Measurements from ENCODE around the gene FAM181B. TPM values are rescaled to one million over a fixed set of nuclear protein-coding genes. Genes with fewer than 3 reads are reported as not detected.

Gene FAM181B
- 5.3 and 5.5 TPM in 2 replicates for total RNA-seq
- long read RNA-seq, partial matches to known transcripts, result 0 of 1 reads
- long read RNA-seq, other reads (novel, unspliced or antisense), result 0 of 1 reads

- peak; percentile 16 for TF ChIP-seq CTCF (conservative IDR thresholded peaks at IDR 0.05)
- peaks cover 61% of the 10 kb centered on the region for H3K27me3 Mint-ChIP-seq (ENCODE audit: low read depth)
- peak within 1 kb of the TSS; percentile 89 for H3K4me3 Mint-ChIP-seq
- DNase-seq (ENCODE audit: low read depth, low spot score), result peak; percentile 70
- peaks cover 36% of the 10 kb centered on the region for H3K4me1 Mint-ChIP-seq
- H3K36me3 Mint-ChIP-seq (ENCODE audit: low read depth), result no peaks in the 10 kb centered on the region
- H3K27ac Mint-ChIP-seq (ENCODE audit: unreplicated experiment), result peak within 1 kb of the TSS; percentile 76
- no peaks in the 10 kb centered on the region for H3K9me3 Mint-ChIP-seq
Measured at GRCh38 chr11:82733444-82734119, at the start of gene FAM181B. Gene FAM181B, minus strand, starts transcription at chr11:82733864. Its CDS starts 135 bp downstream, at chr11:82733729.

- DNase-seq (ENCODE audit: low read depth, low spot score), result no peak
- Mint-ChIP-seq H3K4me1 (peaks cover 5% of the 10 kb centered on the region), H3K4me3 (no peak overlapping the region), H3K9me3 (peaks cover 19% of the 10 kb centered on the region), H3K27ac (ENCODE audit: unreplicated experiment) (no peak overlapping the region), H3K36me3 (ENCODE audit: low read depth) (peaks cover 10% of the 10 kb centered on the region), H3K27me3 (ENCODE audit: low read depth) (no peaks in the 10 kb centered on the region)
- TF ChIP-seq CTCF (conservative IDR thresholded peaks at IDR 0.05), result no peak
Measured at GRCh38 chr11:82782825-82783374, 49.2 kb upstream of the FAM181B start.

- DNase-seq (ENCODE audit: low read depth, low spot score), result no peak
- H3K27ac Mint-ChIP-seq (ENCODE audit: unreplicated experiment), result no peak overlapping the region
Measured at GRCh38 chr11:82778776-82779175, 45.1 kb upstream of the FAM181B start.

GRCh38 chr11:82776377-82776776 lies 42.7 kb upstream of the FAM181B start:
- Mint-ChIP-seq H3K4me1 (no peaks in the 10 kb centered on the region), H3K27me3 (ENCODE audit: low read depth) (no peaks in the 10 kb centered on the region), H3K27ac (ENCODE audit: unreplicated experiment) (no peak overlapping the region), H3K4me3 (no peak overlapping the region), H3K9me3 (peaks cover 28% of the 10 kb centered on the region), H3K36me3 (ENCODE audit: low read depth) (peaks cover 17% of the 10 kb centered on the region)
- no peak for DNase-seq (ENCODE audit: low read depth, low spot score)
- no peak for TF ChIP-seq CTCF (conservative IDR thresholded peaks at IDR 0.05)

More at GRCh38 chr11:82778776-82779175, 45.1 kb upstream of the FAM181B start:
- TF ChIP-seq CTCF (conservative IDR thresholded peaks at IDR 0.05), result no peak
- H3K27me3 Mint-ChIP-seq (ENCODE audit: low read depth), result no peaks in the 10 kb centered on the region
- peaks cover 30% of the 10 kb centered on the region for H3K9me3 Mint-ChIP-seq
- peaks cover 23% of the 10 kb centered on the region for H3K36me3 Mint-ChIP-seq (ENCODE audit: low read depth)
- no peaks in the 10 kb centered on the region for H3K4me1 Mint-ChIP-seq
- H3K4me3 Mint-ChIP-seq, result no peak overlapping the region

GRCh38 chr11:82775736-82776346 lies 42.2 kb upstream of the FAM181B start:
- H3K4me3 Mint-ChIP-seq, result no peak overlapping the region
- DNase-seq (ENCODE audit: low read depth, low spot score), result peak; percentile 43
- no peaks in the 10 kb centered on the region for H3K27me3 Mint-ChIP-seq (ENCODE audit: low read depth)
- peaks cover 13% of the 10 kb centered on the region for H3K36me3 Mint-ChIP-seq (ENCODE audit: low read depth)
- peak; percentile 63 for TF ChIP-seq CTCF (conservative IDR thresholded peaks at IDR 0.05)
- peak overlapping the region; percentile 77 for H3K27ac Mint-ChIP-seq (ENCODE audit: unreplicated experiment)
- H3K9me3 Mint-ChIP-seq, result peaks cover 24% of the 10 kb centered on the region
- no peaks in the 10 kb centered on the region for H3K4me1 Mint-ChIP-seq
